Hindlimb muscle (tissue), 1 donor: ENCODE data around the gene HSD11B1L. TPM values are rescaled to one million over a fixed set of nuclear protein-coding genes. Genes with fewer than 3 reads are reported as not detected.
"Not testable (repeated sequence)": the region's sequence is repeated elsewhere in the genome, so short reads cannot be mapped to it uniquely, and the experiment has no call there.

Source experiments
- DNase-seq: peaks from one replicate; pipeline ENCODE4 v3.0.0-alpha.2; 2013
- polyA plus RNA-seq: library from polyadenylated mRNA; unstranded; fragments of 120-200 nt; gene quantifications from one replicate; pipeline ENCODE4 v1.2.1, GENCODE V29; 2013; ENCODE audit not compliant: insufficient read length

The HSD11B1L gene
- polyA plus RNA-seq, 1 donor = 6.3 TPM

- DNase-seq = no peak
Measured at GRCh38 chr19:5700455-5701092, 19.7 kb downstream of the HSD11B1L start.

- DNase-seq = not testable (repeated sequence)
Measured at GRCh38 chr19:5702053-5702410, 21.2 kb downstream of the HSD11B1L start.

- no peak for DNase-seq
Measured at GRCh38 chr19:5703819-5704818, 23.3 kb downstream of the HSD11B1L start.

- DNase-seq = no peak
Measured at GRCh38 chr19:5705552-5705951, 24.7 kb downstream of the HSD11B1L start.

- no peak for DNase-seq
Measured at GRCh38 chr19:5706876-5707573, 26.2 kb downstream of the HSD11B1L start.

- no peak for DNase-seq
Measured at GRCh38 chr19:5707576-5708575, 27.0 kb downstream of the HSD11B1L start.

GRCh38 chr19:5711025-5711424, 30.2 kb downstream of the HSD11B1L start:
- no peak for DNase-seq

- no peak for DNase-seq
Measured at GRCh38 chr19:5711713-5712161, 30.9 kb downstream of the HSD11B1L start.

GRCh38 chr19:5713228-5713627, 32.4 kb downstream of the HSD11B1L start:
- DNase-seq = no peak

- DNase-seq = no peak
Measured at GRCh38 chr19:5714816-5715215, 34.0 kb downstream of the HSD11B1L start.

- no peak for DNase-seq
Measured at GRCh38 chr19:5717215-5717935, 36.5 kb downstream of the HSD11B1L start.

- DNase-seq = no peak
Measured at GRCh38 chr19:5718037-5718578, 37.3 kb downstream of the HSD11B1L start.

- no peak for DNase-seq
Measured at GRCh38 chr19:5718579-5719273, 37.9 kb downstream of the HSD11B1L start.

- DNase-seq = no peak
Measured at GRCh38 chr19:5719274-5719960, 38.6 kb downstream of the HSD11B1L start.

- DNase-seq = peak; percentile 99
Measured at GRCh38 chr19:5719961-5720790, 39.3 kb downstream of the HSD11B1L start, which contains the start of the genes CATSPERD and LONP1. Gene CATSPERD, plus strand, starts transcription at chr19:5720637. Its CDS starts 101 bp downstream, at chr19:5720738. Gene LONP1, minus strand, starts transcription at chr19:5720146. Its CDS starts 14 bp downstream, at chr19:5720132.

GRCh38 chr19:5727453-5728050, 46.7 kb downstream of the HSD11B1L start:
- no peak for DNase-seq

- DNase-seq = not testable (repeated sequence)
Measured at GRCh38 chr19:5733172-5733571, 52.3 kb downstream of the HSD11B1L start.
